HG02938 (cell line): Measurements from ENCODE around the gene SP2.

Experiments used
- ATAC-seq: cut with Tn5 transposase; IDR thresholded peaks from one replicate; pipeline ENCODE4 v1.9.1; 2021; ENCODE audit warnings: mild to moderate bottlenecking, moderate library complexity; ENCODE audit not compliant: unreplicated experiment

SP2 gene

GRCh38 chr17:47895856-47896671 lies at the start of gene SP2:
Gene SP2, plus strand, starts transcription at chr17:47896236. Its CDS starts 51 bp downstream, at chr17:47896287.
- peak; percentile 94 for ATAC-seq

GRCh38 chr17:47846716-47847340 lies 49.2 kb upstream of the SP2 start:
- ATAC-seq, result no peak

DNA sequence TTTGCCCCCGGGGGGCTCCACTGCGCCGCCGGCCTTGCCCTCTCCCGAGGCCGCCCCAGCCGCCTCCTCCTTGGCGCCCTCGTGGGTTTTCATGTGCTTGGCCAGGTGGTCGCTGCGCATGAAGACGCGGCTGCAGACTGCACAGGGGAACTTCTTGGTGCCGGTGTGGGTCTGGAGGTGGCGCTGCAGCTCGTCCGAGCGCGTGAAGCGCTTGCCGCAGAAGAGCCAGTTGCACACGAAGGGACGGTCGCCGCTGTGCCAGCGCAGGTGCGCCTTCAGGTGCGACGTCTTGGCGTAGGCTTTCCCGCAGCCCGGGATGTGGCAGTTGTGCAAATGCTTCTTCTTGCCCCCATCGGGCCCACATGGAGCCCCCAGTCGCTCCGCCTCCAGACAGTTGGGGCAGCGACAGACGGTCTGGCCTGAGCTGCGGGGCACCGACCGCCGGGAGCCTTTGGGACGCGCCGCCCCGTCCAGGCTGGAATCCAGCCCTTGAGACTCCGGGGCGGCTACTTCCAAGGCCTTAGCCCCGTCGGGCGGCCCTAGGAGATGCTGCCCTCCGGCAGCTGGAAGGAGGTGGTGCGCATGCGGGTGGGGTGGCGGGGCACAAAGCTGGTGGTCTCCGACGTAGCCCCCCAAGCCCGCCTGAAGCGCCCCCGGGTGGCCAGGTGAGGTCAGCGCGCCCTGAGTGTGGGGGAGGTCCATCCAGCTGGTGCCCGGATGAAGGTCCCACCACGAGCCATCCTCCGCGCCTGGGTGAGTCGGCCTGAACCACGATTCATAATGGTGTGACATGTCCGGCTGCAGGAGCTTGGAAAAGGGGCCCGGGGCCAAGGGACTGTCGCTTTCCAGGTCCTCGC lies 48.5 kb upstream of the SP2 start:
- ATAC-seq, result no peak

GRCh38 chr17:47848198-47848513 lies 47.9 kb upstream of the SP2 start:
- no peak for ATAC-seq

GRCh38 chr17:47850373-47850691 lies 45.7 kb upstream of the SP2 start:
- no peak for ATAC-seq

DNA sequence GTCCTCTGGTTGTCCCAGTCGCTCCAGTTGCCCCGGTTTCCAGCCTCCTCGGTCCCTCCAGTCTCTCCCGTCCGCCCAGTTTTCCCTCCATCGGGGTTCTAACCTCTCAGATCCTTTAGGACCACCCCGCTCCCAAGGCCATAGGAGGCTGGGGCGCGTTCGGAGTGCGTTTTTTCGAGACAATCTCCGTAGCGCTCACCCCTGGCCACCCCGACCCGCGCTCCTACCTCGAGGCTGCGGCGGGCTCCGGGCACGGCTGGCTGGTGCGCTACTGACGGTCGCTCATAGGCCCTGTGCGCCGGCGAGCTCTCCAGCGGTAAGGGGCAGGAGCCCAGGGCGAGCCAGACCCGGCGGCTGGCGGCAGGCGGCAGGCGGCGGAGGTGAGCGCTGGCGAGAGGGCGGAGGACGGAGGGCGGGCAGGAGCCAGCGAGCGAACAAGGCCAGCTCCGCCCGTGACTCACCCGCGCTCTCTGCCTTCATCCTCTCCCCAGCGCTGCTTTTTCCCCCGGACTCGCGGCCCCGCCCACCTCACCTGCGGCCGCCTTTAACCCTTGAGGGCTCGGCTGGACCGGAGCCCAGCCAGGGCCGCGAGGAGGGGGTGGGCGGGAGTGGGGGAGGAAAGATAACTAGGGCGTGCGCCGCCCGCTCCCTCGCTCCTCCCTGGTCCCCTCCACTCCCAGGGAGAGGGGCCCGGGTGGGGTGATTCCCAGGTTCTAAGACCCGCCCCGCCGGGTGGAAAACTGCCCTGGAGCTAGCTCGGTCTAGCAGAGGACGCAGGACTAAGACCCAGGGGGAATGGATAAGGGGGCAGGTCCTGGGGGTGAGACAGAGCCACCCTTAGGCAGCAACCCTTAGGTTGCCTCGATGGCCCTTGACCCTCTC lies 45.1 kb upstream of the SP2 start, which contains the start of gene SP6:
TSS of gene SP6 (minus strand) at position 472 of the 882 bp plus-strand sequence. CDS start 2,734 bp downstream, outside the sequence.
- ATAC-seq, result no peak

DNA sequence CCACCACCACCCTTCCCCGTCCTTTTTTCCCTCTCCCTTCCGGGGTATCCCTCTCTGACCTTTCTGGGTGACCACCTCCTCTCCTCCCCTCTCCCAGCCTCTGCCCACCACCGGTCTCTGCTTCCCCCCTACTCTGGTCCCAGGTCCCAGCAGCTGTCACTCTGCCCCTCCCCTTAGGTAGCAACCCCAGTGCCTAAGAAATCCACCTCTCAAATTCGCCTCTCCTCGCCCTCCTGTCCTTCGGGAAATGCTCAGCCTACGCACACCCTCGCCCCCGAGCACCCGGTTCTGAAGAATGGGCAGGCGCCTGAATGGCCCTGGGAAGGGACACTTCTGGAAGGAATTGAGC lies 44.3 kb upstream of the SP2 start:
- ATAC-seq, result no peak

- no peak for ATAC-seq
Measured at GRCh38 chr17:47852113-47852949, 43.7 kb upstream of the SP2 start.

- no peak for ATAC-seq
Measured at GRCh38 chr17:47853616-47854015, 42.4 kb upstream of the SP2 start.

- ATAC-seq, result no peak
Measured at GRCh38 chr17:47855737-47856136, 40.3 kb upstream of the SP2 start.

DNA sequence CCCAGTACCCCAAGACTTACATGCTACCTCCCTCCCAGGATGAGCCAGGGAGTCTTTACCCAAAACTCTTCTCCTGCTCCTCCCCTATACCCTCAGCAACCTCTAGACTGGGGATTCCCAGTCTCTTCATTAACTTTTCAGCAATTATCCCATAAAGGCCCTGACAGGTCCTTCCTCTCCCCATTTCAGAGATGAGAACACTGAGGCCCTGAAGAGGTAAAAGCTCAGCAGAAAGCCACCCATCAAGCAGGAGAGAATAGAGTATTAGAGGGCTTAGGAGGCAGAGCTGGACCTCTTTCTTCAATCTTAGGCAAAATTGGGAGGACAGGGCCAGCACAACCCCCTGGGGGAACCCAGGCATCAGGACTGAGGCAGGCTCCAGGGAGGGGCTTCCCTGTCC lies 39.2 kb upstream of the SP2 start:
- ATAC-seq, result no peak

- no peak for ATAC-seq
Measured at GRCh38 chr17:47857551-47858455, 38.2 kb upstream of the SP2 start.

DNA sequence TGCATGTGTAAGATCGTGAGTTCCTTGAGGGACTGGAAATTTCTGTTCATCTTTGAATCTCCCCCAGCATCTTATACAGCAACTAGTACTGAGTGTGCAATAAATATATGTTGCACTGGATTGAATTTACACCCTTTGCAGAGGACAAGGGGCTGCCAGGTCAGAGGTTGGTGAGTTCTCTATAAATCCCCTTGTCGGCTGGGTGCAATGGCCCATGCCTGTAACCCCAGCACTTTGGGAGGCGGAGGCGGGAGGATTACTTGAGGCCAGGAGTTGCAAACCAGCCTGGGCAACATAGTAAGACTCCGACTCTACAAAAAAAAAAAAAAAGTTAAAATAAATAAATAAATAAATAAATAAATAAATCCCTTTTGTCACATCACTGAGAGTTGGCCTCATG lies 35.6 kb upstream of the SP2 start:
- ATAC-seq, result no peak

DNA sequence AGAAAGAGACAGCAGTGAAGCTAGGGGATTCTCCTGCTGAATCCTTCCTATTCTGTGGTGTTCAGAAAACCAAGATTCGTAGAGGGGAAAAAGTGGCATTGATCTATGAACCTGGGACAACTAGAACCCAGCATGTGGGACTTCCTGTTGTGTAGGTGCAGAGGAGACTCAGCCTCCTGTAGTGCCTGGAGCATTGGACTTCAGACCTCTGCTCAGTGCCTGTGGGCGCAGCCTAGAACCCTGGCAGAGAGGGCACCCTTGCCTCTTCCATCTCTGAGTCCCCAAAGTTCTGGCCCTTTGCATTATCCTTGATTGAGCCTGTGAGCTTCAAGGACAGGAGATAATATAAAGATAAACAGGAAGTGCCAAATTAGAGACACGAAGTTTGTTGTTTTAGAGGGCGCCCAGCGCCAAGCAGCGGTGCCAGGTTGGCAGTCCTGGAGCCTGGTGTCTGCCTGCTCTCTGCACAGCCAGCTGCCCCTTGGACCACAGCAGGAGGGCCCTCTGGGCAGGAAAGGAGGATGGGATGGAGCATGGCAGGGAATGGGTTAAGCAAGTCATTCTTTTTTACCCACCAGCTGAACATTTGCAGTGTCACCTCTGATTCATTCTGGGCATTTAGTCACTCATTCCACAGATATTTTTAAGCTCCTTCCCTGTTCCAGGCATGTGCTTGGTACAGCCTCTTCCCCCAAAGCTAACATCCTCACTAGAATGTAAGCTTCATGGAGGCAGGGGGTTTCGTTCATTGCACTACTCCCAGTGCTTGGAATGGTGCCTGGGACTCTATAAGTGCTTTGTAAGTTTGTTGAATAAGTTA lies 33.2 kb upstream of the SP2 start:
- no peak for ATAC-seq

DNA sequence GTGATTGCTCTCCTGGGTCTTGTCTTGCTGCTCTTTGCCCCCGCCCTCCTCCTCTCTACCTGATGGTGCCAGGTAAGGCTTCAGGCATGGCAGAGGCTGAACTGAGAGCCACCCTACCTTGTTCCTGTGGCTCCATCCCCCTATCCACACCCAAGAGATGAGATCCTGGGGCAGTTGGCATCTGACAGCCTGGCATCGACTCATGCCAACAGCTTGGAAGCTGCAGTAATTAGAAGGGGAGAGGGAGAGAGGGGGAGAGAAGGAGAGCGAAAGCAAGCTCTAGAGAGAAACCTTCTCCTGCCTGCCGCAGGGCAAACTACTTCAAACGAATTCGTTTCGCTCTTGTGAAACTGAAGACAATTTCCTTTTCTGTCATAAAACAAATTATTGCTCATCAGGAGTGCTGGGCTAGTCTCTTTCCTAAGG lies 31.2 kb upstream of the SP2 start:
- no peak for ATAC-seq

GRCh38 chr17:47866941-47867340 lies 29.1 kb upstream of the SP2 start:
- ATAC-seq, result no peak

DNA sequence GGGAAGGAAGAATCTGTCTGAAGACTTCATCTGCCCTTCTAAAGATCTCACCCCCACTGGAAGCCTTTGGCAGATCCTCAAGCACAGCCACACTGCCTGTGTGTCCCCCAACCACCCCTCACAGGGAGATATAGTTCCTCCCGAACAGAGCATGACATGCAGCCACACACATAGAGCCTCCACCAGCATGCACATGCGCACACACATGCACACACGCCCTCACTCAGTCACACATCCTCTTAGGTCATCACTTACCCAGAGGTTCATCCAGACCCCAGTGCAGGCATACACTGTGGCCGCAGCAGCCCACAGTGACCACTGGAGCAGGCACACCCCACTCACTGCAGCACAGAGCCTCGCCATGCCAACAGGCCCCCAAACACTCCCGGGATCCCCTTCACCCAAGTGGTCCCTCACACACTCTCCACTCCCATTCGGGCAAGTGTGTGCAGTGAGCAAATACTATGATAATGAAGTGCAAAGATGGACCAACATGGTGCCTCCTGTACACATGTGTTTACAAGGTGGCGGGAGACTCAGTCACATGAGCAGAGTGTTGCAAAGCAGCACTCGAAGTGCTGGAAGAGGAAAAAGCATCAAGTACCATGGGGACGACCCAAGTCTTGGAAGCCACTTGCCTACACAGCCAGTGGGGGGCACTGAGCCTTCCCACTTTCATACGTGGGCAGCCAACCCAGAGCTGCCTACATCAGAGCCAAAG lies 28.1 kb upstream of the SP2 start:
- no peak for ATAC-seq
